IPS-18a (cell line): Measurements from ENCODE around the gene DMC1.
"Not testable (repeated sequence)": the region's sequence is repeated elsewhere in the genome, so short reads cannot be mapped to it uniquely, and the experiment has no call there.

ENCODE experiments used
- H3K27ac ChIP-seq: one replicate; pipeline ENCODE4 v1.5.1; 2013; ENCODE audit warnings: low read length
- H3K27me3 ChIP-seq: one replicate; pipeline ENCODE4 v1.6.1; 2013; ENCODE audit warnings: mild to moderate bottlenecking, low read length; ENCODE audit not compliant: control insufficient read depth, insufficient read depth
- H3K36me3 ChIP-seq: one replicate; pipeline ENCODE4 v1.6.1; 2013; ENCODE audit warnings: low read depth, low read length; ENCODE audit not compliant: control insufficient read depth
- H3K4me1 ChIP-seq: one replicate; pipeline ENCODE4 v1.6.1; 2013; ENCODE audit warnings: low read depth, low read length; ENCODE audit not compliant: control insufficient read depth
- H3K4me3 ChIP-seq: one replicate; pipeline ENCODE4 v1.5.1; 2013; ENCODE audit warnings: low read length
- H3K9ac ChIP-seq: one replicate; pipeline ENCODE4 v1.6.1; 2013; ENCODE audit warnings: mild to moderate bottlenecking, low read length, moderate library complexity
- H3K9me3 ChIP-seq: one replicate; pipeline ENCODE4 v1.6.1; 2013; ENCODE audit warnings: low read depth, low read length; ENCODE audit not compliant: control insufficient read depth

The DMC1 gene

GRCh38 chr22:38479096-38479837 lies 90.7 kb downstream of the DMC1 start:
- Histone ChIP-seq H3K4me1 (no peaks in the 10 kb centered on the region), H3K36me3 (peaks cover 34% of the 10 kb centered on the region), H3K27ac (no peak overlapping the region), H3K27me3 (no peaks in the 10 kb centered on the region), H3K4me3 (no peak overlapping the region), H3K9me3 (no peaks in the 10 kb centered on the region), H3K9ac (no peak overlapping the region)

DNA sequence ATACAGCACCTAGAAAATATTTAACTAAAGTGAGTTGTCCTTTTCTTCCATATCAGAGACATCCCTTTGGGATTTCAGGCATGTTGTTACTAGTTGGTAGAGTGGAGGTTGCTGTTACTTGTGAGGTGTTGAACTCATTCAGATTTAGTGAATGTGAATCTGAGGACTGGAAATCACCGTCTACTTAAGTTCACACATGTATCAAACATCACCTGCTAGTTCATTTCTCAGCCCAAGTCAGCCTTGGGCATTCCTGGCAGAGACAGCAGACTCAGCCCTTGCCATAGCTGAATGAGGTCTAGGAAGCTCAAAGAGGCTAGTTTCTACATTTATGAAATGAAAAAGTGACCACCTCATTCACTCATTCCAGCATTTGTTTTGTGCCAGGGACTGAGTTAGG lies 92.4 kb downstream of the DMC1 start:
- H3K27me3 ChIP-seq: no peaks in the 10 kb centered on the region
- no peaks in the 10 kb centered on the region for H3K9me3 ChIP-seq
- H3K9ac ChIP-seq: no peak overlapping the region
- H3K27ac ChIP-seq: no peak overlapping the region
- no peak overlapping the region for H3K4me3 ChIP-seq
- peaks cover 17% of the 10 kb centered on the region for H3K36me3 ChIP-seq
- no peaks in the 10 kb centered on the region for H3K4me1 ChIP-seq

GRCh38 chr22:38474003-38474607 lies 95.9 kb downstream of the DMC1 start:
- Histone ChIP-seq H3K9ac (no peak overlapping the region), H3K36me3 (no peaks in the 10 kb centered on the region), H3K9me3 (no peaks in the 10 kb centered on the region), H3K4me1 (no peaks in the 10 kb centered on the region), H3K27ac (no peak overlapping the region), H3K4me3 (no peak overlapping the region), H3K27me3 (peaks cover 2% of the 10 kb centered on the region)

DNA sequence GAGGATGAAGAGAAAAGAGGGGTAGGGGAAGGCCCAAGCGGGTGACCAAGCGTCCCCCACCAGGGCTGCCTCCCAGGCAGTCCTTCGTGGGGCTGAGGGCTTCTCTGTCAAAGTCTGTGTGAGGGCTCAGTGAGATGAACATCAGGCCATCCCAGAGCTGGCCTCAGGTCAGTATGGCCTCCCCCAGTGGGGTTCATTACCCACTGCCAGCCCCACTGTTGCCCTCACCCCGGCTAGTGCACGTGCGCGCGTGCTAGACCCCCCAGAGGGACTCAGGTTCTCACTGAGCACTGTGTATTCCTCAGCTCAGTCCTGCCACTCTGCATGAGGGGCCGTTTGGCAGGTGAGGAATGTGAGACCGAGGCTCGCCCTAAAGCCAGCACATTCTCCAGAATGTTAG lies 98.7 kb downstream of the DMC1 start:
- peaks cover 30% of the 10 kb centered on the region for H3K27me3 ChIP-seq
- no peak overlapping the region for H3K4me3 ChIP-seq
- no peaks in the 10 kb centered on the region for H3K4me1 ChIP-seq
- no peak overlapping the region for H3K9ac ChIP-seq
- no peak overlapping the region for H3K27ac ChIP-seq
- no peaks in the 10 kb centered on the region for H3K9me3 ChIP-seq
- H3K36me3 ChIP-seq: no peaks in the 10 kb centered on the region

- not testable (repeated sequence) for H3K4me3 ChIP-seq, H3K4me1 ChIP-seq, H3K27ac ChIP-seq, H3K9ac ChIP-seq, H3K9me3 ChIP-seq, H3K36me3 ChIP-seq
- H3K27me3 ChIP-seq: peaks cover 39% of the 10 kb centered on the region
Observed at GRCh38 chr22:38470179-38470578, 99.8 kb downstream of the DMC1 start.

- Histone ChIP-seq H3K4me3 (no peak overlapping the region), H3K27ac (no peak overlapping the region), H3K36me3 (no peaks in the 10 kb centered on the region), H3K27me3 (peaks cover 39% of the 10 kb centered on the region), H3K4me1 (no peaks in the 10 kb centered on the region), H3K9me3 (no peaks in the 10 kb centered on the region), H3K9ac (no peak overlapping the region)
Observed at GRCh38 chr22:38469306-38469781, 100.6 kb downstream of the DMC1 start.
